B cell (primary cell): ENCODE data around the gene AK9.

Source experiments
- EZH2 ChIP-seq: IDR thresholded peaks from 2 replicates; pipeline ENCODE4 v1.6.1; 2012; ENCODE audit warnings: borderline replicate concordance, low read depth, mild to moderate bottlenecking, moderate library complexity, low read length; ENCODE audit not compliant: insufficient read depth, poor library complexity, severe bottlenecking
- TF ChIP-seq, protein P1 (sequence below): fragments of 200-600 bp; IDR thresholded peaks from one replicate; pipeline ENCODE4 v1.8.0; 2022; ENCODE audit warnings: antibody characterized with exemption, mild to moderate bottlenecking

DNA sequence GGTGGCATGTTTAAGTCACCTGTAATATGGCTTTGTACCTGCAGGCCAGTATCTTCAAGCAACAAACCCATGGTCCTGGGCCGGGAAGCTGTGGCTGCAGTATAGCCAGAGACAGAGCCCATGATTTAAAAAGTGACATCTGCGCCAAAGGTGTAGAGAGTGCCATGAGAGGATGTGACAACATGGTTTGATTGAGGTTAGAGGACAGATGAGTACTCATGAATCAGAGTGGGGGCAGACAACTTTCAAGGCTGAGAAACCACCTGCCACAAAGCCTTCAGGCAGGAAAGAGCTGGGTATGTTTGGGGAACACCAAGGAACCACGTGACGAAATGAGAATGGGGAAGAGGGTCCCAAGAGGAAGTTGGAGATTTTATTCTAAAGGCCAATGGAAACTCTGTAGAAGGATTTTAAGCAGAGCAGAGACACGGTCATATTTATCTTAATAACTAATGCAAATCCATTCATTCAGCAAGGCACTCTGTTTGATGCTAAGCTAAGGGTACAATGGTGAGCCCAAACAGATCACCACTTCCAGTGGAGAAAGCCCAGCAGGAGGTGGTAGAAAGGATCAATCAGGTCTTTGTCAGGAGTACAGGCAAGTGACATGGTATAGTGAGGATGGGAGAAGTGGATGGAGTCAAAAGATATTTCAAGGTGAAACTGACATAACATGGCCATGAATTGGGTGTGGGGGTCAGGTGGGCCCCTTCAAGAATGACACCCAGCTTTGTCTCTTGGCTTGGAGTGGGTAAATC, 232.0 kb downstream of the AK9 start:
- TF ChIP-seq, protein P1, sequence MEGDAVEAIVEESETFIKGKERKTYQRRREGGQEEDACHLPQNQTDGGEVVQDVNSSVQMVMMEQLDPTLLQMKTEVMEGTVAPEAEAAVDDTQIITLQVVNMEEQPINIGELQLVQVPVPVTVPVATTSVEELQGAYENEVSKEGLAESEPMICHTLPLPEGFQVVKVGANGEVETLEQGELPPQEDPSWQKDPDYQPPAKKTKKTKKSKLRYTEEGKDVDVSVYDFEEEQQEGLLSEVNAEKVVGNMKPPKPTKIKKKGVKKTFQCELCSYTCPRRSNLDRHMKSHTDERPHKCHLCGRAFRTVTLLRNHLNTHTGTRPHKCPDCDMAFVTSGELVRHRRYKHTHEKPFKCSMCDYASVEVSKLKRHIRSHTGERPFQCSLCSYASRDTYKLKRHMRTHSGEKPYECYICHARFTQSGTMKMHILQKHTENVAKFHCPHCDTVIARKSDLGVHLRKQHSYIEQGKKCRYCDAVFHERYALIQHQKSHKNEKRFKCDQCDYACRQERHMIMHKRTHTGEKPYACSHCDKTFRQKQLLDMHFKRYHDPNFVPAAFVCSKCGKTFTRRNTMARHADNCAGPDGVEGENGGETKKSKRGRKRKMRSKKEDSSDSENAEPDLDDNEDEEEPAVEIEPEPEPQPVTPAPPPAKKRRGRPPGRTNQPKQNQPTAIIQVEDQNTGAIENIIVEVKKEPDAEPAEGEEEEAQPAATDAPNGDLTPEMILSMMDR = no peak
- no peak for TF ChIP-seq EZH2
